Activated naive CD8-positive, alpha-beta T cell treated with anti-CD3 and anti-CD28 coated beads, Interleukin-2, amount 50 U/mL, for 24 hours (primary cell): ENCODE measurements around the gene CTTNBP2.

Experiments
- ATAC-seq: fragments of 150-1000 bp; cut with Tn5 transposase; one replicate; pipeline ENCODE4 v1.10.0; 2021
- DNase-seq: peaks from one replicate; pipeline ENCODE4 v3.0.0; 2021
- H3K27ac Mint-ChIP-seq: one replicate; pipeline ENCODE4 v1.8.0; 2021; ENCODE audit warnings: mild to moderate bottlenecking, mixed read lengths
- H3K27me3 Mint-ChIP-seq: one replicate; pipeline ENCODE4 v1.8.0; 2021; ENCODE audit warnings: mixed read lengths
- H3K36me3 Mint-ChIP-seq: one replicate; pipeline ENCODE4 v1.8.0; 2021; ENCODE audit warnings: low read depth, mixed read lengths
- H3K4me1 Mint-ChIP-seq: one replicate; pipeline ENCODE4 v1.8.0; 2021; ENCODE audit warnings: mixed read lengths
- H3K4me3 Mint-ChIP-seq: one replicate; pipeline ENCODE4 v1.8.0; 2021; ENCODE audit warnings: mild to moderate bottlenecking, moderate library complexity, mixed read lengths
- H3K9me3 Mint-ChIP-seq: one replicate; pipeline ENCODE4 v1.8.0; 2021; ENCODE audit warnings: mixed read lengths

CTTNBP2 gene

GRCh38 chr7:117673839-117674238, 199.4 kb downstream of the CTTNBP2 start:
- Mint-ChIP-seq H3K4me1 (no peaks in the 10 kb centered on the region), H3K27me3 (peaks cover 2% of the 10 kb centered on the region), H3K4me3 (no peak overlapping the region), H3K36me3 (no peaks in the 10 kb centered on the region), H3K9me3 (no peaks in the 10 kb centered on the region), H3K27ac (no peak overlapping the region)
- no peak for DNase-seq
- no peak for ATAC-seq

- peaks cover 2% of the 10 kb centered on the region for H3K27me3 Mint-ChIP-seq
- no peaks in the 10 kb centered on the region for H3K9me3 Mint-ChIP-seq
These were observed 199.9 kb downstream of the CTTNBP2 start for GRCh38 chr7:117673367-117673766.

GRCh38 chr7:117672453-117672852, 200.8 kb downstream of the CTTNBP2 start:
- H3K4me3 Mint-ChIP-seq, result no peak overlapping the region
- peaks cover 2% of the 10 kb centered on the region for H3K27me3 Mint-ChIP-seq
- no peak for ATAC-seq
- H3K9me3 Mint-ChIP-seq, result no peaks in the 10 kb centered on the region
- H3K27ac Mint-ChIP-seq, result no peak overlapping the region
- no peaks in the 10 kb centered on the region for H3K4me1 Mint-ChIP-seq
- DNase-seq, result no peak
- no peaks in the 10 kb centered on the region for H3K36me3 Mint-ChIP-seq

More at GRCh38 chr7:117673367-117673766, 199.9 kb downstream of the CTTNBP2 start:
- Mint-ChIP-seq H3K27ac (no peak overlapping the region), H3K36me3 (no peaks in the 10 kb centered on the region), H3K4me3 (no peak overlapping the region), H3K4me1 (no peaks in the 10 kb centered on the region)
- DNase-seq (no peak), ATAC-seq (no peak)

GRCh38 chr7:117669818-117670217, 203.4 kb downstream of the CTTNBP2 start:
- H3K4me3 Mint-ChIP-seq, result no peak overlapping the region
- no peak overlapping the region for H3K27ac Mint-ChIP-seq
- ATAC-seq (no peak), DNase-seq (no peak)
- H3K4me1 Mint-ChIP-seq, result no peaks in the 10 kb centered on the region
- no peaks in the 10 kb centered on the region for H3K36me3 Mint-ChIP-seq
- H3K27me3 Mint-ChIP-seq, result peaks cover 2% of the 10 kb centered on the region
- no peaks in the 10 kb centered on the region for H3K9me3 Mint-ChIP-seq

GRCh38 chr7:117667456-117667855, 205.8 kb downstream of the CTTNBP2 start:
- Mint-ChIP-seq H3K27me3 (no peaks in the 10 kb centered on the region), H3K27ac (no peak overlapping the region)

GRCh38 chr7:117666689-117667088, 206.6 kb downstream of the CTTNBP2 start:
- no peak for DNase-seq
- H3K27ac Mint-ChIP-seq, result no peak overlapping the region
- H3K4me3 Mint-ChIP-seq, result no peak overlapping the region
- no peaks in the 10 kb centered on the region for H3K27me3 Mint-ChIP-seq
- no peaks in the 10 kb centered on the region for H3K9me3 Mint-ChIP-seq
- no peak for ATAC-seq
- no peaks in the 10 kb centered on the region for H3K36me3 Mint-ChIP-seq
- no peaks in the 10 kb centered on the region for H3K4me1 Mint-ChIP-seq

More at GRCh38 chr7:117667456-117667855, 205.8 kb downstream of the CTTNBP2 start:
- H3K4me3 Mint-ChIP-seq, result no peak overlapping the region
- H3K4me1 Mint-ChIP-seq, result no peaks in the 10 kb centered on the region
- ATAC-seq (no peak), DNase-seq (no peak)
- no peaks in the 10 kb centered on the region for H3K36me3 Mint-ChIP-seq
- H3K9me3 Mint-ChIP-seq, result no peaks in the 10 kb centered on the region

GRCh38 chr7:117666031-117666430, 207.2 kb downstream of the CTTNBP2 start:
- ATAC-seq, result no peak
- no peaks in the 10 kb centered on the region for H3K4me1 Mint-ChIP-seq
- H3K9me3 Mint-ChIP-seq, result no peaks in the 10 kb centered on the region
- H3K36me3 Mint-ChIP-seq, result no peaks in the 10 kb centered on the region
- H3K27ac Mint-ChIP-seq, result no peak overlapping the region
- no peak overlapping the region for H3K4me3 Mint-ChIP-seq
- no peak for DNase-seq
- H3K27me3 Mint-ChIP-seq, result no peaks in the 10 kb centered on the region

- H3K27ac Mint-ChIP-seq, result no peak overlapping the region
- ATAC-seq (no peak), DNase-seq (no peak)
- H3K27me3 Mint-ChIP-seq, result no peaks in the 10 kb centered on the region
- H3K4me1 Mint-ChIP-seq, result no peaks in the 10 kb centered on the region
- H3K4me3 Mint-ChIP-seq, result no peak overlapping the region
- H3K9me3 Mint-ChIP-seq, result no peaks in the 10 kb centered on the region
- H3K36me3 Mint-ChIP-seq, result no peaks in the 10 kb centered on the region
These were observed 207.9 kb downstream of the CTTNBP2 start for GRCh38 chr7:117665368-117665767.

GRCh38 chr7:117664047-117664446, 209.2 kb downstream of the CTTNBP2 start:
- no peaks in the 10 kb centered on the region for H3K9me3 Mint-ChIP-seq
- H3K27me3 Mint-ChIP-seq, result no peaks in the 10 kb centered on the region
- H3K27ac Mint-ChIP-seq, result no peak overlapping the region
- DNase-seq (no peak), ATAC-seq (no peak)
- no peaks in the 10 kb centered on the region for H3K4me1 Mint-ChIP-seq
- H3K36me3 Mint-ChIP-seq, result no peaks in the 10 kb centered on the region
- H3K4me3 Mint-ChIP-seq, result no peak overlapping the region

- H3K36me3 Mint-ChIP-seq, result no peaks in the 10 kb centered on the region
- no peaks in the 10 kb centered on the region for H3K9me3 Mint-ChIP-seq
- H3K4me1 Mint-ChIP-seq, result no peaks in the 10 kb centered on the region
- DNase-seq (no peak), ATAC-seq (no peak)
- no peaks in the 10 kb centered on the region for H3K27me3 Mint-ChIP-seq
- H3K27ac Mint-ChIP-seq, result no peak overlapping the region
- no peak overlapping the region for H3K4me3 Mint-ChIP-seq
These were observed 211.9 kb downstream of the CTTNBP2 start for GRCh38 chr7:117661328-117661727.
